Uterus (tissue), 2 donors: ENCODE results near the gene MTMR2.

Source experiments
- CTCF ChIP-seq, 4 experiments: fragments of 200-600 bp in 2 of 4; fragments of 450-650 bp in 2 of 4; sonication (generic) in 2 of 4; IDR thresholded peaks; one replicate each; pipeline ENCODE4 v1.5.1; 2016 to 2019; ENCODE audit warnings: antibody characterized with exemption in 4 of 4, mild to moderate bottlenecking in 2 of 4, moderate library complexity in 1 of 4
- POLR2A ChIP-seq, 2 donors: fragments of 450-650 bp; IDR thresholded peaks; one replicate each; pipeline ENCODE4 v1.6.1; 2016; ENCODE audit warnings: antibody characterized with exemption in 2 of 2, mild to moderate bottlenecking in 1 of 2, moderate library complexity in 1 of 2

- TF ChIP-seq CTCF (IDR thresholded peaks at IDR 0.05) (no peak), POLR2A (IDR thresholded peaks at IDR 0.05) (no peak)
These were observed 121.1 kb downstream of the MTMR2 start for GRCh38 chr11:95802806-95803205.
